GM21390 (cell line): ENCODE data around the gene NLRP3.
"Not testable (repeated sequence)": the region's sequence is repeated elsewhere in the genome, so short reads cannot be mapped to it uniquely, and the experiment has no call there.

Experiments used
- ATAC-seq: cut with Tn5 transposase; IDR thresholded peaks from one replicate; pipeline ENCODE4 v1.9.1; 2021; ENCODE audit not compliant: unreplicated experiment

The NLRP3 gene

GRCh38 chr1:247468481-247469140 is 52.6 kb downstream of the NLRP3 start:
- no peak for ATAC-seq

GRCh38 chr1:247469141-247469535 is 53.2 kb downstream of the NLRP3 start:
- ATAC-seq = no peak

GRCh38 chr1:247470942-247471429 is 55.0 kb downstream of the NLRP3 start:
- not testable (repeated sequence) for ATAC-seq

GRCh38 chr1:247471445-247472016 is 55.6 kb downstream of the NLRP3 start:
- no peak for ATAC-seq

- no peak for ATAC-seq
Observed at GRCh38 chr1:247472035-247472434, 56.1 kb downstream of the NLRP3 start.

- no peak for ATAC-seq
Observed at GRCh38 chr1:247474367-247474766, 58.4 kb downstream of the NLRP3 start.

GRCh38 chr1:247475793-247476192 is 59.8 kb downstream of the NLRP3 start:
- ATAC-seq = no peak

- ATAC-seq = not testable (repeated sequence)
Observed at GRCh38 chr1:247476328-247477058, 60.5 kb downstream of the NLRP3 start.

- no peak for ATAC-seq
Observed at GRCh38 chr1:247482747-247483146, 66.8 kb downstream of the NLRP3 start.

GRCh38 chr1:247487057-247487456 is 71.1 kb downstream of the NLRP3 start:
- ATAC-seq = peak; percentile 80

GRCh38 chr1:247491328-247491727 is 75.4 kb downstream of the NLRP3 start:
- ATAC-seq = no peak

GRCh38 chr1:247493106-247493505 is 77.1 kb downstream of the NLRP3 start:
- no peak for ATAC-seq

GRCh38 chr1:247494767-247495166 is 78.8 kb downstream of the NLRP3 start:
- no peak for ATAC-seq

- no peak for ATAC-seq
Observed at GRCh38 chr1:247496581-247497285, 80.8 kb downstream of the NLRP3 start.
